SIG-M5 (cell line): Measurements from ENCODE around the gene PAX8.

Experiments used
- DNase-seq: peaks from one replicate; lab custom pipeline; 2025; lab: John Stamatoyannopoulos, UW

PAX8 gene

GRCh38 chr2:113264713-113265403, 13.9 kb downstream of the PAX8 start:
- no peak for DNase-seq

GRCh38 chr2:113263546-113263945, 15.2 kb downstream of the PAX8 start:
- DNase-seq = no peak

- DNase-seq = no peak
These were observed 17.7 kb downstream of the PAX8 start for GRCh38 chr2:113260991-113261390.

- no peak for DNase-seq
These were observed 20.1 kb downstream of the PAX8 start for GRCh38 chr2:113258471-113259147.

GRCh38 chr2:113257516-113258264, 21.0 kb downstream of the PAX8 start:
- DNase-seq = no peak

GRCh38 chr2:113255140-113256070, 23.3 kb downstream of the PAX8 start:
- DNase-seq = no peak

GRCh38 chr2:113253453-113253852, 25.3 kb downstream of the PAX8 start:
- DNase-seq = no peak

GRCh38 chr2:113252047-113252590, 26.6 kb downstream of the PAX8 start:
- no peak for DNase-seq

- no peak for DNase-seq
These were observed 27.6 kb downstream of the PAX8 start for GRCh38 chr2:113251118-113251517.

- DNase-seq = no peak
These were observed 29.5 kb downstream of the PAX8 start for GRCh38 chr2:113248997-113249770.

GRCh38 chr2:113246606-113247005, 32.1 kb downstream of the PAX8 start:
- no peak for DNase-seq

GRCh38 chr2:113245276-113245711, 33.4 kb downstream of the PAX8 start:
- no peak for DNase-seq

- no peak for DNase-seq
These were observed 36.4 kb downstream of the PAX8 start for GRCh38 chr2:113242327-113242726.

- peak; percentile 8 for DNase-seq
These were observed 37.5 kb downstream of the PAX8 start for GRCh38 chr2:113240915-113241911.

- no peak for DNase-seq
These were observed 38.4 kb downstream of the PAX8 start for GRCh38 chr2:113240150-113240914.

GRCh38 chr2:113238871-113239839, 39.6 kb downstream of the PAX8 start:
- no peak for DNase-seq

GRCh38 chr2:113237604-113238160, 41.0 kb downstream of the PAX8 start:
- no peak for DNase-seq
